HG03103 (cell line): ENCODE measurements around the gene ARHGEF3.
A peak's percentile ranks its signal among the peaks of the same experiment; 100 is the strongest.
"Not testable (repeated sequence)": the region's sequence is repeated elsewhere in the genome, so short reads cannot be mapped to it uniquely, and the experiment has no call there.

Source experiments
- ATAC-seq: cut with Tn5 transposase; IDR thresholded peaks from one replicate; pipeline ENCODE4 v1.9.1; 2021; ENCODE audit warnings: low read depth; ENCODE audit not compliant: unreplicated experiment

The ARHGEF3 gene

GRCh38 chr3:56692001-56692365, 109.8 kb downstream of the ARHGEF3 start:
- ATAC-seq, result not testable (repeated sequence)

- no peak for ATAC-seq
Measured at GRCh38 chr3:56691165-56692000, 110.4 kb downstream of the ARHGEF3 start.

GRCh38 chr3:56689303-56689702, 112.4 kb downstream of the ARHGEF3 start:
- ATAC-seq, result no peak

GRCh38 chr3:56688191-56688590, 113.6 kb downstream of the ARHGEF3 start:
- ATAC-seq, result peak; percentile 78

DNA sequence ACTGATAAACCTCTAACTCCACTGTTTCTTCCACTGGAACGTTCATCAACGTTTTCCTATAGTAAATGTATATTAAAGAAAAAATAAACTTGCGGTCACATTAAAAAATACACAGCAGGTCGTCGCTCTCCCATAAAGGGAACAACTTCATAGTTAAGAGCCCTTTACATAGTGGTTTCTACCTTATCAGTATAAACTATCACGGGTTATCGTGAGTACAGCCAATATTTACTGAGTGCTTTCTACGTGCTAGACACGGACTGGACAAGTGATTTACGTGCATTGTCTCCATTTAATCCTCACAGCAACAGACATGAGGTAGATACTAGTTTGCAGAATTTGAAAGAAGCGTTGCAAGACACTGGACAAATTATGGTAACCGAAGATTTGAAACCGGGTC, 117.7 kb downstream of the ARHGEF3 start:
- no peak for ATAC-seq

DNA sequence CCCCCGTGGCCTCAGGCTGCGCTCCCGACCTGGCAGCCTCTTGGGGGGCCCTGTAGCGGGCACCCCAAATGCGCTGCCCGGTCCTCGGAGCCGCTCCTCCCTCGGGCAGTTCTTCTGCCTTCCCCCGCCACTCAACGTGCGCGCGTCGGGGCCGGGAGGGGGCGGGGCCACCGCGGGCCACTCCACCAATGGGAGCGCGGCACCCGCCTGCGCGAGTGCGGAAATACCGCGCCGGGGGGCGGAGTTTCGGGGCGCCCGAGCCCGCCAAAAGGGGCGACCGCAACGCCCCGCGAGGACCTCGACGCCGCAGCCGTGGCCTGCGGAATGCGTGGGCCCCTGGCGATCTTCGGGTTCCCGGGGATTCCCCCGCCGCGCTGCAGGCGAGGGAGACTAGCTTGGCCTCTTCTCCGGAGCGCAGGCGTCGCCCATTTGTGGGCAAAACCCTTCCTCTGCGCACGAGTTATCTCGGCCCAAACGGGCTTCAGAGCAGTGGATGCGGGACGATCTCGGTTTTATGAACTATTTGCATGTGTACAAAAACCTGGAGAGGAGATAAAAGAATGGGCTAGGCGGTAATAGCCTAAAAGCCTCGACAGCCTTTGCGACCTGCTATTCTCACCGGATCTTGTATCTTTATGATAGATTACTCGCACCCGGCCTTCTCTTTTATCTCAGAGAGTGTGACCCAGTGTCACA, 118.5 kb downstream of the ARHGEF3 start, which contains the start of gene TASOR:
TSS of gene TASOR (minus strand) at position 144 of the 696 bp plus-strand sequence. CDS start 259 bp downstream, outside the sequence.
- ATAC-seq, result peak; percentile 72

DNA sequence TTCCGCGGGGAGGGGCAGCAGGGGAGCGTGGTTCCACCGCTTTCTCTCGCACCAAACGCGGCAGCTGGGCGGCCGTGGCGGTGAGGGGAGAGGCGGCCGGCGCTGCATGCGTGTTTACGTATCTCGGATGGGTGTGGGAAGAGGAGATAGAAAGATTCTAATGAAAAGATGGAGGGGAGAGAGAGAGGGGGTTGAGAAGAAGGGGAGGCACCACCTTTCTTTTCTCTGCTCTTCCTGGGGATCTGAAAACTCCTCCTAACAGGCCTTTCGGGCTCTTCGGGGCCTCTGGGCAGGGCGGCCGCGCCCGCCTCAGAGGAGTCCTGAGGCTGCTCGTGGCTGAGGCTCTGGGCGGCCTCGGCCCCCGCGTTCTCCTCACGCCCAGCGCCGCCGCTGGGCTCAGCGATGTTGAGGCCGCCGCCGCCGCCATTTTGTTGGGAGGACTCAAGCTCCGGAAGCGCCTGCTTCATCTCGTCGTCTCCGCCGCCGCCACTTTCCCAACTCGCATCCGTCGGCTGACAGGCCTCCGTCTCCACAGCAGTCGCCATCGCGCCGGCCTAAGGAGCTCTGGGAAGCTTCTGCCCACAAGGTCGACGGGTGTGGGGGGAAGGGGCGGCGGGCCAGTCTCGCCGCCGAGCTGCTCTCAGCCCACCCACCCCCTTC, 119.2 kb downstream of the ARHGEF3 start:
- peak; percentile 55 for ATAC-seq

DNA sequence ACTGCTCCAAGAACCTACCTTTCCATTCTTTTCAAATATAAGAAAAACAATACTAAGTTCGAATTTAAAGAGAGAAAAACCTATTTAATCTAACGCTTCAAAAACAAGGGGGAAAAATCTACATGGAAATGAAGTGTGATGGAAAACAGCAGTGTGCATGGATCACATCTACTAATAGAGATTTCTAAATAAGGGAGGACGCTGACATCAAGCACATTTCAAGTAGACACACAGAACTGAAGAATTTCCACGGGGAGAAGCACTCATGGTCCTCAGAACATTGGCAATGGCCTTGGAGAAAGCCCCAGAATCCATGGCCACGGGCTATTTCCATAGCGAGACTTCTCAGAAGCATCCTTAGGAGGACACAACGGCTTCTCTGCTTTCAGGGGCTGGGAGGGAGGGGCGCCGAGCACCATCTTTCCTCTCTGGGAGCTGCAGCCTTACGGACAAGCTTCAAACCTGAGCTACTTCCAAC, 119.7 kb downstream of the ARHGEF3 start:
- ATAC-seq, result peak; percentile 2

- no peak for ATAC-seq
Measured at GRCh38 chr3:56680054-56680580, 121.6 kb downstream of the ARHGEF3 start.
